Measurements from ENCODE around the gene MAP3K14. TPM values are rescaled to one million over a fixed set of nuclear protein-coding genes. Genes with fewer than 3 reads are reported as not detected.

The MAP3K14 gene
- total and polyA plus RNA-seq, 10 of the 15 experiments (the other 5 are each of a cell fraction or from before 2014, with no cell fraction given): 2.1 to 33.3 (median 19.7) TPM

DNA sequence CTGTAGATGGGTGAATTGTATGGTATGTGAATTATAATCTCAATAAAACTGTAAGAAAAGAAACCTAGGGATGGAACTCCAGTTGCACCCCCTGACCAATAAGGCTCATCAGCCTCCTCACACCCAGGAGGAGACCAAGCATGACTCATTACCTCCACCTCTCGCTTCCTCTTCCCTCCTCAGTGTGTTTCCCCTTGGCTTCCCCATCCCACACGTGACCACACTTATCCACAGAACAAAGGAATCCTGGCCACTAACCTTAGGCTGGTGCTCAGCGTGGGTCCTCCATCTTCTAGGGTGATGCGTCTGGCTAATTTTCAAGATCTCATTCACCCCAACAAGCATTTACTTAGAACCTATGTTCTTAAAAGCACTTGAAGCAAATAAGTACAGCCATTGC lies 36.2 kb upstream of the MAP3K14 start (continued):
- TF ChIP-seq, protein P1, sequence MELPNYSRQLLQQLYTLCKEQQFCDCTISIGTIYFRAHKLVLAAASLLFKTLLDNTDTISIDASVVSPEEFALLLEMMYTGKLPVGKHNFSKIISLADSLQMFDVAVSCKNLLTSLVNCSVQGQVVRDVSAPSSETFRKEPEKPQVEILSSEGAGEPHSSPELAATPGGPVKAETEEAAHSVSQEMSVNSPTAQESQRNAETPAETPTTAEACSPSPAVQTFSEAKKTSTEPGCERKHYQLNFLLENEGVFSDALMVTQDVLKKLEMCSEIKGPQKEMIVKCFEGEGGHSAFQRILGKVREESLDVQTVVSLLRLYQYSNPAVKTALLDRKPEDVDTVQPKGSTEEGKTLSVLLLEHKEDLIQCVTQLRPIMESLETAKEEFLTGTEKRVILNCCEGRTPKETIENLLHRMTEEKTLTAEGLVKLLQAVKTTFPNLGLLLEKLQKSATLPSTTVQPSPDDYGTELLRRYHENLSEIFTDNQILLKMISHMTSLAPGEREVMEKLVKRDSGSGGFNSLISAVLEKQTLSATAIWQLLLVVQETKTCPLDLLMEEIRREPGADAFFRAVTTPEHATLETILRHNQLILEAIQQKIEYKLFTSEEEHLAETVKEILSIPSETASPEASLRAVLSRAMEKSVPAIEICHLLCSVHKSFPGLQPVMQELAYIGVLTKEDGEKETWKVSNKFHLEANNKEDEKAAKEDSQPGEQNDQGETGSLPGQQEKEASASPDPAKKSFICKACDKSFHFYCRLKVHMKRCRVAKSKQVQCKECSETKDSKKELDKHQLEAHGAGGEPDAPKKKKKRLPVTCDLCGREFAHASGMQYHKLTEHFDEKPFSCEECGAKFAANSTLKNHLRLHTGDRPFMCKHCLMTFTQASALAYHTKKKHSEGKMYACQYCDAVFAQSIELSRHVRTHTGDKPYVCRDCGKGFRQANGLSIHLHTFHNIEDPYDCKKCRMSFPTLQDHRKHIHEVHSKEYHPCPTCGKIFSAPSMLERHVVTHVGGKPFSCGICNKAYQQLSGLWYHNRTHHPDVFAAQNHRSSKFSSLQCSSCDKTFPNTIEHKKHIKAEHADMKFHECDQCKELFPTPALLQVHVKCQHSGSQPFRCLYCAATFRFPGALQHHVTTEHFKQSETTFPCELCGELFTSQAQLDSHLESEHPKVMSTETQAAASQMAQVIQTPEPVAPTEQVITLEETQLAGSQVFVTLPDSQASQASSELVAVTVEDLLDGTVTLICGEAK (IDR thresholded peaks at IDR 0.05; ENCODE audit: borderline replicate concordance): no peak
- TF ChIP-seq, protein P2, sequence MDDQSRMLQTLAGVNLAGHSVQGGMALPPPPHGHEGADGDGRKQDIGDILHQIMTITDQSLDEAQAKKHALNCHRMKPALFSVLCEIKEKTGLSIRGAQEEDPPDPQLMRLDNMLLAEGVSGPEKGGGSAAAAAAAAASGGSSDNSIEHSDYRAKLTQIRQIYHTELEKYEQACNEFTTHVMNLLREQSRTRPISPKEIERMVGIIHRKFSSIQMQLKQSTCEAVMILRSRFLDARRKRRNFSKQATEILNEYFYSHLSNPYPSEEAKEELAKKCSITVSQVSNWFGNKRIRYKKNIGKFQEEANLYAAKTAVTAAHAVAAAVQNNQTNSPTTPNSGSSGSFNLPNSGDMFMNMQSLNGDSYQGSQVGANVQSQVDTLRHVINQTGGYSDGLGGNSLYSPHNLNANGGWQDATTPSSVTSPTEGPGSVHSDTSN (IDR thresholded peaks at IDR 0.05; ENCODE audit: insufficient replicate concordance, low read depth, low read length): no peak
- TF ChIP-seq, protein P3, sequence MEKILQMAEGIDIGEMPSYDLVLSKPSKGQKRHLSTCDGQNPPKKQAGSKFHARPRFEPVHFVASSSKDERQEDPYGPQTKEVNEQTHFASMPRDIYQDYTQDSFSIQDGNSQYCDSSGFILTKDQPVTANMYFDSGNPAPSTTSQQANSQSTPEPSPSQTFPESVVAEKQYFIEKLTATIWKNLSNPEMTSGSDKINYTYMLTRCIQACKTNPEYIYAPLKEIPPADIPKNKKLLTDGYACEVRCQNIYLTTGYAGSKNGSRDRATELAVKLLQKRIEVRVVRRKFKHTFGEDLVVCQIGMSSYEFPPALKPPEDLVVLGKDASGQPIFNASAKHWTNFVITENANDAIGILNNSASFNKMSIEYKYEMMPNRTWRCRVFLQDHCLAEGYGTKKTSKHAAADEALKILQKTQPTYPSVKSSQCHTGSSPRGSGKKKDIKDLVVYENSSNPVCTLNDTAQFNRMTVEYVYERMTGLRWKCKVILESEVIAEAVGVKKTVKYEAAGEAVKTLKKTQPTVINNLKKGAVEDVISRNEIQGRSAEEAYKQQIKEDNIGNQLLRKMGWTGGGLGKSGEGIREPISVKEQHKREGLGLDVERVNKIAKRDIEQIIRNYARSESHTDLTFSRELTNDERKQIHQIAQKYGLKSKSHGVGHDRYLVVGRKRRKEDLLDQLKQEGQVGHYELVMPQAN (conservative IDR thresholded peaks at IDR 0.05): no peak
- peak; percentile 92 for TF ChIP-seq RUNX3 (IDR thresholded peaks at IDR 0.05; ENCODE audit: low read length)
- no peak for TF ChIP-seq BRCA1 (IDR thresholded peaks at IDR 0.05; ENCODE audit: low read depth, low read length)
- TF ChIP-seq MEF2B (IDR thresholded peaks at IDR 0.05; ENCODE audit: partially characterized antibody, poor library complexity, severe bottlenecking): no peak
- peak; percentile 64; the same call in 1 of the 2 replicates for TF ChIP-seq FOXM1 (IDR thresholded peaks at IDR 0.05; ENCODE audit: low read depth, low read length)
- TF ChIP-seq BCL11A (IDR thresholded peaks at IDR 0.05; ENCODE audit: low read depth, low read length): peak; percentile 91
- TF ChIP-seq SIN3A (IDR thresholded peaks at IDR 0.05; ENCODE audit: low read depth, low read length): no peak
- peak; percentile 92 for TF ChIP-seq BHLHE40 (IDR thresholded peaks at IDR 0.05; ENCODE audit: borderline replicate concordance in 1 of 2, low read depth in 2 of 2, low read length in 1 of 2)
- TF ChIP-seq, protein P4, sequence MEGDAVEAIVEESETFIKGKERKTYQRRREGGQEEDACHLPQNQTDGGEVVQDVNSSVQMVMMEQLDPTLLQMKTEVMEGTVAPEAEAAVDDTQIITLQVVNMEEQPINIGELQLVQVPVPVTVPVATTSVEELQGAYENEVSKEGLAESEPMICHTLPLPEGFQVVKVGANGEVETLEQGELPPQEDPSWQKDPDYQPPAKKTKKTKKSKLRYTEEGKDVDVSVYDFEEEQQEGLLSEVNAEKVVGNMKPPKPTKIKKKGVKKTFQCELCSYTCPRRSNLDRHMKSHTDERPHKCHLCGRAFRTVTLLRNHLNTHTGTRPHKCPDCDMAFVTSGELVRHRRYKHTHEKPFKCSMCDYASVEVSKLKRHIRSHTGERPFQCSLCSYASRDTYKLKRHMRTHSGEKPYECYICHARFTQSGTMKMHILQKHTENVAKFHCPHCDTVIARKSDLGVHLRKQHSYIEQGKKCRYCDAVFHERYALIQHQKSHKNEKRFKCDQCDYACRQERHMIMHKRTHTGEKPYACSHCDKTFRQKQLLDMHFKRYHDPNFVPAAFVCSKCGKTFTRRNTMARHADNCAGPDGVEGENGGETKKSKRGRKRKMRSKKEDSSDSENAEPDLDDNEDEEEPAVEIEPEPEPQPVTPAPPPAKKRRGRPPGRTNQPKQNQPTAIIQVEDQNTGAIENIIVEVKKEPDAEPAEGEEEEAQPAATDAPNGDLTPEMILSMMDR (IDR thresholded peaks at IDR 0.05 in 2 of 3, conservative IDR thresholded peaks at IDR 0.05 in 1 of 3; ENCODE audit: control insufficient read depth in 2 of 3, extremely low read depth in 1 of 3, insufficient read depth in 1 of 3, low read depth in 3 of 3, low read length in 3 of 3): no peak
- TF ChIP-seq, protein P5, sequence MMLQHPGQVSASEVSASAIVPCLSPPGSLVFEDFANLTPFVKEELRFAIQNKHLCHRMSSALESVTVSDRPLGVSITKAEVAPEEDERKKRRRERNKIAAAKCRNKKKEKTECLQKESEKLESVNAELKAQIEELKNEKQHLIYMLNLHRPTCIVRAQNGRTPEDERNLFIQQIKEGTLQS (IDR thresholded peaks at IDR 0.05; ENCODE audit: borderline replicate concordance, extremely low read depth, low read depth, low read length): peak; percentile 58; the same call in 1 of the 2 replicates
- TF ChIP-seq ESRRA (IDR thresholded peaks at IDR 0.05; ENCODE audit: low read length): no peak
- TF ChIP-seq IKZF1 (conservative IDR thresholded peaks at IDR 0.05): peak; percentile 89
- peak; percentile 70 for TF ChIP-seq ATF7 (IDR thresholded peaks at IDR 0.05; ENCODE audit: low read depth)
- TF ChIP-seq, protein P6, sequence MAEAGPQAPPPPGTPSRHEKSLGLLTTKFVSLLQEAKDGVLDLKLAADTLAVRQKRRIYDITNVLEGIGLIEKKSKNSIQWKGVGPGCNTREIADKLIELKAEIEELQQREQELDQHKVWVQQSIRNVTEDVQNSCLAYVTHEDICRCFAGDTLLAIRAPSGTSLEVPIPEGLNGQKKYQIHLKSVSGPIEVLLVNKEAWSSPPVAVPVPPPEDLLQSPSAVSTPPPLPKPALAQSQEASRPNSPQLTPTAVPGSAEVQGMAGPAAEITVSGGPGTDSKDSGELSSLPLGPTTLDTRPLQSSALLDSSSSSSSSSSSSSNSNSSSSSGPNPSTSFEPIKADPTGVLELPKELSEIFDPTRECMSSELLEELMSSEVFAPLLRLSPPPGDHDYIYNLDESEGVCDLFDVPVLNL (IDR thresholded peaks at IDR 0.05; ENCODE audit: low read depth, low read length): no peak
- TF ChIP-seq CHD4 (IDR thresholded peaks at IDR 0.05): no peak
- TF ChIP-seq CREM (IDR thresholded peaks at IDR 0.05; ENCODE audit: low read depth): peak; percentile 80; the same call in 1 of the 2 replicates
- TF ChIP-seq SPI1 (IDR thresholded peaks at IDR 0.05; ENCODE audit: borderline replicate concordance, insufficient read depth, low read depth, low read length): peak; percentile 94
- no peak for TF ChIP-seq TCF12 (IDR thresholded peaks at IDR 0.05; ENCODE audit: low read depth, low read length)

Data from GM12878 (cell line).